HL-60 (cell line): ENCODE data around the gene HSD17B12.

Experiments used
- DNase-seq, 2 experiments: peaks; one replicate each; pipeline ENCODE4 v3.0.0-alpha.2; 2010 to 2020; ENCODE audit warnings: low read depth in 1 of 2, low spot score in 1 of 2
- H3K27ac ChIP-seq: fragments of 250-450 bp; sonication (Bioruptor Pico); replicated peaks from 2 replicates; pipeline ENCODE4 v1.5.1; 2020; ENCODE audit warnings: mild to moderate bottlenecking, moderate library complexity
- H3K27me3 ChIP-seq: fragments of 250-450 bp; sonication (Bioruptor Pico); 2 replicates; pipeline ENCODE4 v1.5.1; 2021; ENCODE audit warnings: mild to moderate bottlenecking, moderate library complexity; ENCODE audit not compliant: insufficient read depth, poor library complexity, severe bottlenecking
- H3K4me3 ChIP-seq: replicated peaks from 2 replicates; pipeline ENCODE4 v1.5.1; 2011; ENCODE audit warnings: mild to moderate bottlenecking, control low read depth, low read length; ENCODE audit not compliant: insufficient read depth
- GABPA ChIP-seq: IDR thresholded peaks from 2 replicates; pipeline ENCODE4 v1.6.1; 2012; ENCODE audit warnings: low read depth
- POLR2AphosphoS5 ChIP-seq: IDR thresholded peaks from 2 replicates; pipeline ENCODE4 v1.6.1; 2012; ENCODE audit warnings: low read depth
- SPI1 ChIP-seq: IDR thresholded peaks from 2 replicates; pipeline ENCODE4 v1.6.1; 2012; ENCODE audit warnings: low read depth, mild to moderate bottlenecking, borderline replicate concordance
- TF ChIP-seq, protein P1 (sequence below): IDR thresholded peaks from 2 replicates; pipeline ENCODE4 v1.6.1; 2012; ENCODE audit warnings: low read depth; ENCODE audit not compliant: insufficient replicate concordance
- TF ChIP-seq, protein P2 (sequence below): IDR thresholded peaks from one replicate; pipeline ENCODE4 v1.5.1; 2011; ENCODE audit warnings: low read length, control low read depth, inconsistent platforms; ENCODE audit not compliant: insufficient read depth

Gene HSD17B12

DNA sequence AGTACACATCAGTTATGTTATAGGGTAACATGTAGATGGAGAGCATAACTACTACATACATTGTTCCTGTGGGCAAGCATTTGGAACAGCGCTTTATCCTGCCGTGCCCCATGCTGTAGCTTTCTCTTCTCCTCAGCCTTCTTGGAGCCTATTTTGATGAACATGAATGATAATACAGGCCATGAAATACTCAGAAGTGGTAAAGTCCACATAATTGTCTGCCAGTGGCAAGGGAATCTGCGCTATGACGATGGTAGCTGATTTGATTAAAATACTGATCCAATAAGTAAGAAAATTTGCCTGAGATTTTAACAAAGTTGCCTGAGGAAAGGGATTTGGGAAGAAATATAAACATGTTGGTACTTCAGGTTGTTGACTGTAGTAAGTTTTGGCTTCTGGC, 223.4 kb downstream of the HSD17B12 start:
- no peak for DNase-seq
- Histone ChIP-seq H3K27me3 (no peaks in the 10 kb centered on the region), H3K27ac (no peak overlapping the region), H3K4me3 (no peak overlapping the region)
- no peak for TF ChIP-seq SPI1

DNA sequence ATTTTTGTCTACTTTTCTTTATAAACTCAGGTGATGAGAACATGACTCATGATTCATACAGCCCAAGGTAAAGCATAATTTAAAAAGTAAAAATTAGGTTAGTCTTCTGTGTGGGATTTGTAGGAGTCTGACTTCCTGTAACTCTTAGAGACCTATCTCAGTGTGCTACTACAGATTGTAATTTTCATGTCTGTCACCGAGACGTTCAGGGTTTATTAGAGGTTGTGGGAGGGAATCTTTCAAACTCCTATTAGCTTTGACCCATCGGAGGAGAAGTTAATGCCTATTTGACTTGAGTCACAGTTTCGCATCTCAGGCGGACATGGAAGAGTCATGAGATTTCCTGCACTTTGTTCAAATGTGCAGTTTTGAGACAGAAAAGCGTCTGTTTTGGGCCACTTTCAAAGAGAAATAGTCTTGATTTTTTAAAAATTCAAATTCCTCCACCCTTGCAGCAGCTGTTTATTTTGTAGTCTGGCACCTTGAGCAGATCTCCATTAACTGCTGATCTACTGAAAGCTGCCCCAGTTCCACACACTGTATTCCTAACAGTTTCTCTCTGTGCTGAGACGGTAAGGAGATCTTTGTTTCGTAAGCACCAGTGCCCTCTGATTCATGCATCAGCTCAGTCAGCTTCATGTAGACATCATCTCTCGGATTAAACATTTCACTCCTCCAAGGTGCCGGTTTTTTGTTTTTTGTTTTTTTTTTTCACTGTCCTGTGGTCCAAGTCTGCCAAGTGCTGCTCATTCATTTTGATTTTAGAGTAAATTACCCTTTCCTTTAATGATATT, 224.4 kb downstream of the HSD17B12 start:
- DNase-seq: no peak
- TF ChIP-seq POLR2AphosphoS5 (no peak), GABPA (no peak), SPI1 (no peak)
- TF ChIP-seq, protein P1, sequence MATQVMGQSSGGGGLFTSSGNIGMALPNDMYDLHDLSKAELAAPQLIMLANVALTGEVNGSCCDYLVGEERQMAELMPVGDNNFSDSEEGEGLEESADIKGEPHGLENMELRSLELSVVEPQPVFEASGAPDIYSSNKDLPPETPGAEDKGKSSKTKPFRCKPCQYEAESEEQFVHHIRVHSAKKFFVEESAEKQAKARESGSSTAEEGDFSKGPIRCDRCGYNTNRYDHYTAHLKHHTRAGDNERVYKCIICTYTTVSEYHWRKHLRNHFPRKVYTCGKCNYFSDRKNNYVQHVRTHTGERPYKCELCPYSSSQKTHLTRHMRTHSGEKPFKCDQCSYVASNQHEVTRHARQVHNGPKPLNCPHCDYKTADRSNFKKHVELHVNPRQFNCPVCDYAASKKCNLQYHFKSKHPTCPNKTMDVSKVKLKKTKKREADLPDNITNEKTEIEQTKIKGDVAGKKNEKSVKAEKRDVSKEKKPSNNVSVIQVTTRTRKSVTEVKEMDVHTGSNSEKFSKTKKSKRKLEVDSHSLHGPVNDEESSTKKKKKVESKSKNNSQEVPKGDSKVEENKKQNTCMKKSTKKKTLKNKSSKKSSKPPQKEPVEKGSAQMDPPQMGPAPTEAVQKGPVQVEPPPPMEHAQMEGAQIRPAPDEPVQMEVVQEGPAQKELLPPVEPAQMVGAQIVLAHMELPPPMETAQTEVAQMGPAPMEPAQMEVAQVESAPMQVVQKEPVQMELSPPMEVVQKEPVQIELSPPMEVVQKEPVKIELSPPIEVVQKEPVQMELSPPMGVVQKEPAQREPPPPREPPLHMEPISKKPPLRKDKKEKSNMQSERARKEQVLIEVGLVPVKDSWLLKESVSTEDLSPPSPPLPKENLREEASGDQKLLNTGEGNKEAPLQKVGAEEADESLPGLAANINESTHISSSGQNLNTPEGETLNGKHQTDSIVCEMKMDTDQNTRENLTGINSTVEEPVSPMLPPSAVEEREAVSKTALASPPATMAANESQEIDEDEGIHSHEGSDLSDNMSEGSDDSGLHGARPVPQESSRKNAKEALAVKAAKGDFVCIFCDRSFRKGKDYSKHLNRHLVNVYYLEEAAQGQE: no peak
- TF ChIP-seq, protein P2, sequence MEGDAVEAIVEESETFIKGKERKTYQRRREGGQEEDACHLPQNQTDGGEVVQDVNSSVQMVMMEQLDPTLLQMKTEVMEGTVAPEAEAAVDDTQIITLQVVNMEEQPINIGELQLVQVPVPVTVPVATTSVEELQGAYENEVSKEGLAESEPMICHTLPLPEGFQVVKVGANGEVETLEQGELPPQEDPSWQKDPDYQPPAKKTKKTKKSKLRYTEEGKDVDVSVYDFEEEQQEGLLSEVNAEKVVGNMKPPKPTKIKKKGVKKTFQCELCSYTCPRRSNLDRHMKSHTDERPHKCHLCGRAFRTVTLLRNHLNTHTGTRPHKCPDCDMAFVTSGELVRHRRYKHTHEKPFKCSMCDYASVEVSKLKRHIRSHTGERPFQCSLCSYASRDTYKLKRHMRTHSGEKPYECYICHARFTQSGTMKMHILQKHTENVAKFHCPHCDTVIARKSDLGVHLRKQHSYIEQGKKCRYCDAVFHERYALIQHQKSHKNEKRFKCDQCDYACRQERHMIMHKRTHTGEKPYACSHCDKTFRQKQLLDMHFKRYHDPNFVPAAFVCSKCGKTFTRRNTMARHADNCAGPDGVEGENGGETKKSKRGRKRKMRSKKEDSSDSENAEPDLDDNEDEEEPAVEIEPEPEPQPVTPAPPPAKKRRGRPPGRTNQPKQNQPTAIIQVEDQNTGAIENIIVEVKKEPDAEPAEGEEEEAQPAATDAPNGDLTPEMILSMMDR: no peak
- Histone ChIP-seq H3K27me3 (no peaks in the 10 kb centered on the region), H3K4me3 (no peak overlapping the region), H3K27ac (no peak overlapping the region)

DNA sequence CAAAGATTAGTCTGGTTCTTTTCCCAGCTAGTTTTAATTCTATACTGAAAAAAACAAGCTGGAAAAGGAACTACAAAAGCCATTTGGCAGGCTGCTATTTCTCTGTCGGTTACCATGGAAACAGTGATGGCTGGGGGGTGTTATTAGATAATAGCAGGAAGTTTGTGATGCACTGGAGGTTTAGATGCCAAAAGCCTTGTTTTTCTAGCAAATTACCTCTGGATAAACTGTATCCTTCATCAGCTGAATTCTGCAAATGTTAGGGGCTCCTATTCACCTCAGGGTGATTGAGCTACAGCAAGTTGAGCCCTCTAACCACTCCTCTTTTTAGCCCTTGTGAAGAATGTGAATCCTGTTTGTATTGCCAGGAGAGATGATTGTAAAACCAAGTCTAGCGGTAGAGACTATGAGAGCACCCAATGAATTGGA, 225.3 kb downstream of the HSD17B12 start:
- TF ChIP-seq, protein P1: no peak
- TF ChIP-seq, protein P2: no peak
- TF ChIP-seq POLR2AphosphoS5: no peak
- no peak for TF ChIP-seq GABPA
- no peak for TF ChIP-seq SPI1
- no peak overlapping the region for H3K4me3 ChIP-seq
- no peak for DNase-seq
- no peaks in the 10 kb centered on the region for H3K27me3 ChIP-seq
- H3K27ac ChIP-seq: no peak overlapping the region
